GM12878 (cell line): Measurements from ENCODE around the gene RAB10.

ENCODE experiments used
- POLR2A ChIP-seq: IDR thresholded peaks from 2 replicates; pipeline ENCODE4 v1.6.1; 2011; ENCODE audit warnings: low read depth, mild to moderate bottlenecking, low read length
- POLR2AphosphoS5 ChIP-seq: IDR thresholded peaks from 2 replicates; pipeline ENCODE4 v1.6.1; 2011; ENCODE audit warnings: mild to moderate bottlenecking, low read length, inconsistent platforms
- SMARCA5 ChIP-seq: fragments of 450-650 bp; IDR thresholded peaks from 2 replicates; pipeline ENCODE4 v1.6.1; 2017; ENCODE audit warnings: mild to moderate bottlenecking
- SP1 ChIP-seq: IDR thresholded peaks from one replicate; pipeline ENCODE4 v1.6.1; 2011; ENCODE audit warnings: low read depth, low read length
- SRF ChIP-seq, 2 experiments: IDR thresholded peaks; 2 replicates each; pipeline ENCODE4 v1.6.1; 2011; ENCODE audit warnings: low read depth in 2 of 2, low read length in 2 of 2, mild to moderate bottlenecking in 1 of 2, moderate library complexity in 1 of 2
- TF ChIP-seq, protein P1 (sequence below), 3 experiments: IDR thresholded peaks in 2 of 3; conservative IDR thresholded peaks in 1 of 3; 2 replicates each; pipeline ENCODE4 v1.5.1; 2011; ENCODE audit warnings: low read depth in 3 of 3, low read length in 3 of 3, mild to moderate bottlenecking in 3 of 3, control low read depth in 2 of 3, moderate library complexity in 2 of 3, inconsistent platforms in 1 of 3, mixed read lengths in 1 of 3; ENCODE audit not compliant: control insufficient read depth in 2 of 3, insufficient read depth in 1 of 3; ENCODE audit errors: extremely low read depth in 1 of 3

DNA sequence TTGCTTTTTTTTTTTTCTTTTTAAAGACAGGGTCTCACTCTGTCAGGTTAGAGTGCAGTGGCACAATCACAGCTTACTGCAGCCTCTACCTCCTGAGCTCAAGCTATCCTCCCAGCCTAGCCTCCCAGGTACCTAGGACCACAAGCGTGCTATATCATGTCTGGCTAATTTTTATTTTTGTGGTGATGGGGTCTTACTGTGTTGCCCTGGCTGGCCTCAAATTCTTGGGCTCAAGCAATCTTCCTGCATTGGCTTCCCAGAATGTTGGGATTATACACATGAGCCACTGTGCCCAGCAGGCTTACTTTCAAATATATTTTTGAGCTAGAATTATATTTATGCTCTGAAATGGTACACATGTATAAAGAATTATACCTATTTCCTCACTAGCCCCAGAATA lies 85.6 kb downstream of the RAB10 start:
- TF ChIP-seq POLR2AphosphoS5, result no peak
- TF ChIP-seq SMARCA5, result no peak
- TF ChIP-seq POLR2A, result no peak
- TF ChIP-seq, protein P1, sequence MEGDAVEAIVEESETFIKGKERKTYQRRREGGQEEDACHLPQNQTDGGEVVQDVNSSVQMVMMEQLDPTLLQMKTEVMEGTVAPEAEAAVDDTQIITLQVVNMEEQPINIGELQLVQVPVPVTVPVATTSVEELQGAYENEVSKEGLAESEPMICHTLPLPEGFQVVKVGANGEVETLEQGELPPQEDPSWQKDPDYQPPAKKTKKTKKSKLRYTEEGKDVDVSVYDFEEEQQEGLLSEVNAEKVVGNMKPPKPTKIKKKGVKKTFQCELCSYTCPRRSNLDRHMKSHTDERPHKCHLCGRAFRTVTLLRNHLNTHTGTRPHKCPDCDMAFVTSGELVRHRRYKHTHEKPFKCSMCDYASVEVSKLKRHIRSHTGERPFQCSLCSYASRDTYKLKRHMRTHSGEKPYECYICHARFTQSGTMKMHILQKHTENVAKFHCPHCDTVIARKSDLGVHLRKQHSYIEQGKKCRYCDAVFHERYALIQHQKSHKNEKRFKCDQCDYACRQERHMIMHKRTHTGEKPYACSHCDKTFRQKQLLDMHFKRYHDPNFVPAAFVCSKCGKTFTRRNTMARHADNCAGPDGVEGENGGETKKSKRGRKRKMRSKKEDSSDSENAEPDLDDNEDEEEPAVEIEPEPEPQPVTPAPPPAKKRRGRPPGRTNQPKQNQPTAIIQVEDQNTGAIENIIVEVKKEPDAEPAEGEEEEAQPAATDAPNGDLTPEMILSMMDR (IDR thresholded peaks at IDR 0.05 in 2 of 3, conservative IDR thresholded peaks at IDR 0.05 in 1 of 3; ENCODE audit: control insufficient read depth in 2 of 3, extremely low read depth in 1 of 3, insufficient read depth in 1 of 3, low read depth in 3 of 3, low read length in 3 of 3), result no peak
- no peak for TF ChIP-seq SRF (IDR thresholded peaks at IDR 0.05; ENCODE audit: low read depth in 2 of 2, low read length in 2 of 2)
- no peak for TF ChIP-seq SP1
